Smooth muscle cell of trachea (primary cell): ENCODE results near the gene GIMAP8. TPM values are rescaled to one million over a fixed set of nuclear protein-coding genes. Genes with fewer than 3 reads are reported as not detected.

Experiments
- total RNA-seq: library from RNA; depleted of rRNA; stranded (reverse); fragments of >200 nt; gene quantifications from 2 replicates; pipeline ENCODE4 v1.2.1, GENCODE V29; 2014

GIMAP8 gene
- 0.15 TPM in 1 of 2 replicates, not detected in the other for total RNA-seq

GRCh38 chr7:150450491-150451001 lies at the start of gene GIMAP8:
Gene GIMAP8 (plus strand): TSS chr7:150450630. CDS start chr7:150466699, 16,069 bp downstream.

DNA sequence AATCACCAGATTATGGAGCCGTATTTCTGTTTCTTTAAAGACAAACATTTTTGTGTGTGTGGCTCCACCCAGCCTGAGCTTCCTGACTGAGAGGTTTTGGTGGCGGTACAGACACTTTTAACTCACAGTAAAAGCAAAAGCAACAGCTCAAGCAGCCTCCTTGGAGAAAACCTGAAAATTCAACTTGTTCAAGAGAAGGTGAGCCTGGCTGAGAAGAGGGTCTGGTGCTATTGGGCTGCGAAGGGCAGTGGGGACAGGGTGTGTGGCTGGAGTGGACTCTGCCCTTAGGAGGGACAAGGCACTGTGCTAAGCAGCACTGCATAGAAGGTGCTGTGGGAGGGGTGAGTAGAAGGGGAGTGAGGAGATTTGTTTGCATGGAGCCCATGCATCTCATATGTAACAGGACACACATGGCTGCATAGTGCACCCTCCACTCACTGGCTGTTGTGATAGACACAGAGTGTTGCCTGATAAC lies 64.4 kb downstream of the GIMAP8 start, which contains the start of gene GIMAP7:
TSS of gene GIMAP7 (plus strand) at position 125 of the 475 bp plus-strand sequence. CDS start 5,103 bp downstream, outside the sequence.

Other genes with a start within 250 kb of the GIMAP8 start
- gene LRRC61, start 127.3 kb upstream of the GIMAP8 start, total RNA-seq, result 0.15 and 3.3 TPM in 2 replicates
- under 0.01 and 3.0 TPM in 2 replicates for gene ACTR3C, start 127.1 kb upstream of the GIMAP8 start, total RNA-seq
- 0.73 and 20.7 TPM in 2 replicates for gene RARRES2, start 109.0 kb upstream of the GIMAP8 start, total RNA-seq
- 43.1 and 59.9 TPM in 2 replicates for gene REPIN1, start 81.8 kb upstream of the GIMAP8 start, total RNA-seq
- 5.1 and 10.6 TPM in 2 replicates for gene ZNF775, start 71.3 kb upstream of the GIMAP8 start, total RNA-seq
- 0.15 TPM in 1 of 2 replicates, not detected in the other for gene GIMAP7, start 64.2 kb downstream of the GIMAP8 start, total RNA-seq
- gene GIMAP4, start 116.8 kb downstream of the GIMAP8 start, total RNA-seq, result 2.0 TPM in 1 of 2 replicates, not detected in the other
- 0.15 TPM in 1 of 2 replicates, not detected in the other for gene GIMAP6, start 181.8 kb downstream of the GIMAP8 start, total RNA-seq
- 0.58 and 0.83 TPM in 2 replicates for gene GIMAP2, start 235.1 kb downstream of the GIMAP8 start, total RNA-seq